HepG2 (cell line): ENCODE measurements around the gene ALG11. TPM values are rescaled to one million over a fixed set of nuclear protein-coding genes. Genes with fewer than 3 reads are reported as not detected.

Source experiments
- ARID4A ChIP-seq: sonication (generic); formaldehyde crosslinking; IDR thresholded peaks from 2 replicates; pipeline ENCODE4 v1.5.0; 2020; ENCODE audit warnings: mild to moderate bottlenecking, missing genetic modification reagents, borderline replicate concordance
- CEBPG ChIP-seq: IDR thresholded peaks from 2 replicates; pipeline ENCODE4 v1.6.1; 2016
- DPF2 ChIP-seq: sonication (generic); formaldehyde crosslinking; IDR thresholded peaks from 2 replicates; pipeline ENCODE4 v1.4.0; 2020; ENCODE audit warnings: mild to moderate bottlenecking, low read depth, missing genetic modification reagents, borderline replicate concordance
- GATAD2A ChIP-seq: IDR thresholded peaks from 2 replicates; pipeline ENCODE4 v1.6.1; 2016
- HNF4A ChIP-seq: sonication (generic); formaldehyde crosslinking; IDR thresholded peaks from 2 replicates; pipeline ENCODE4 v1.4.0; 2020; ENCODE audit warnings: missing genetic modification reagents
- HNRNPL ChIP-seq: fragments of 200-400 bp; formaldehyde crosslinking; IDR thresholded peaks from 2 replicates; pipeline ENCODE4 v1.6.1; 2017; ENCODE audit warnings: mild to moderate bottlenecking, low read depth, low read length
- IRF2 ChIP-seq: IDR thresholded peaks from 2 replicates; pipeline ENCODE4 v1.6.1; 2018; ENCODE audit warnings: missing genetic modification reagents, missing compliant biosample characterization
- KDM1A ChIP-seq: IDR thresholded peaks from 2 replicates; pipeline ENCODE4 v1.6.1; 2016; ENCODE audit warnings: missing compliant biosample characterization
- MAX ChIP-seq: IDR thresholded peaks from 2 replicates; pipeline ENCODE4 v1.6.1; 2012; ENCODE audit warnings: inconsistent platforms
- NONO ChIP-seq, 2 experiments: fragments of 450-650 bp in 1 of 2; sonication (generic) in 1 of 2; formaldehyde crosslinking in 1 of 2; IDR thresholded peaks in 1 of 2; conservative IDR thresholded peaks in 1 of 2; 2 replicates each; pipeline versions ENCODE4 v1.6.1 to v1.8.0; 2017 to 2022; ENCODE audit warnings: mild to moderate bottlenecking in 1 of 2, missing genetic modification reagents in 1 of 2, moderate library complexity in 1 of 2
- NR2F2 ChIP-seq: IDR thresholded peaks from 2 replicates; pipeline ENCODE4 v1.6.1; 2012; ENCODE audit warnings: low read depth, inconsistent platforms, borderline replicate concordance
- RFXAP ChIP-seq: sonication (generic); formaldehyde crosslinking; IDR thresholded peaks from 2 replicates; pipeline ENCODE4 v1.4.0; 2020; ENCODE audit warnings: missing genetic modification reagents, borderline replicate concordance
- SUZ12 ChIP-seq: fragments of 150-350 bp; IDR thresholded peaks from 2 replicates; pipeline ENCODE4 v1.6.1; 2014; ENCODE audit warnings: low read depth, low read length
- TBX3 ChIP-seq: fragments of 450-650 bp; IDR thresholded peaks from 2 replicates; pipeline ENCODE4 v1.6.1; 2017; ENCODE audit warnings: antibody characterized with exemption, mild to moderate bottlenecking, inconsistent platforms, borderline replicate concordance
- ZNF143 ChIP-seq: sonication (generic); formaldehyde crosslinking; IDR thresholded peaks from 2 replicates; pipeline ENCODE4 v1.4.0; 2020; ENCODE audit warnings: missing genetic modification reagents
- ZNF414 ChIP-seq: sonication (generic); formaldehyde crosslinking; IDR thresholded peaks from 2 replicates; pipeline ENCODE4 v1.5.0; 2020; ENCODE audit warnings: missing genetic modification reagents
- ZNF646 ChIP-seq: sonication (generic); formaldehyde crosslinking; IDR thresholded peaks from 2 replicates; pipeline ENCODE4 v1.9.0; 2021; ENCODE audit warnings: mild to moderate bottlenecking, missing genetic modification reagents
- ZNF660 ChIP-seq: sonication (generic); formaldehyde crosslinking; IDR thresholded peaks from 2 replicates; pipeline ENCODE4 v1.5.1; 2020; ENCODE audit warnings: mild to moderate bottlenecking, low read depth, missing genetic modification reagents, borderline replicate concordance
- polyA plus RNA-seq, 8 experiments: library from polyadenylated mRNA; depleted of rRNA in 3 of 8; stranded (reverse) in 7 of 8; unstranded in 1 of 8; fragments of >200 nt; fragmentation: Illumina TruSeq in 4 of 8; extraction: Trizol in 4 of 8; gene quantifications; 2 replicates each; pipeline versions ENCODE4 v1.2.1 to v1.2.3, GENCODE V29; 2011 to 2016; ENCODE audit warnings: low read depth in 4 of 8, missing spikeins in 1 of 8, mixed read lengths in 1 of 8; ENCODE audit not compliant: insufficient read depth in 1 of 8
- total RNA-seq, 5 experiments: library from RNA; depleted of rRNA; stranded (reverse); fragments of >200 nt; fragmentation: Illumina TruSeq; extraction: Trizol; gene quantifications; 2 replicates each; pipeline ENCODE4 v1.2.3, GENCODE V29; 2016; ENCODE audit warnings: low read depth in 1 of 5

The ALG11 gene
- total and polyA plus RNA-seq, 2 of the 13 experiments (the other 11 are each of a cell fraction or from before 2014, with no cell fraction given), result 14.7 to 27.9 TPM

- TF ChIP-seq HNRNPL (no peak), RFXAP (CRISPR knock-in tag) (no peak), NR2F2 (peak; percentile 96), ZNF660 (CRISPR knock-in tag) (no peak), HNF4A (CRISPR knock-in tag) (peak; percentile 96), SUZ12 (no peak), CEBPG (peak; percentile 97), GATAD2A (peak; percentile 97), ZNF646 (CRISPR knock-in tag) (0 out of 2 replicates have a peak, but pooled peaks have one; percentile 44), MAX (peak; percentile 63), ZNF414 (peak; percentile 95), DPF2 (peak; percentile 83; the same call in 1 of the 2 replicates), IRF2 (CRISPR knock-in tag) (0 out of 2 replicates have a peak, but pooled peaks have one; percentile 31), ZNF143 (CRISPR knock-in tag) (no peak), KDM1A (CRISPR knock-in tag) (no peak), ARID4A (CRISPR knock-in tag) (peak; percentile 73; the same call in 1 of the 2 replicates), TBX3 (peak; percentile 80; the same call in 1 of the 2 replicates), NONO (IDR thresholded peaks at IDR 0.05) (no peak), NONO (CRISPR knock-in tag; conservative IDR thresholded peaks at IDR 0.05) (peak; percentile 70)
Observed at GRCh38 chr13:52025475-52026245, 13.5 kb downstream of the ALG11 start (continued).
